ENCODE measurements around the gene ADD1.

GRCh38 chr4:2933566-2934076 is 90.0 kb downstream of the ADD1 start:
- TF ChIP-seq CTCF (IDR thresholded peaks at IDR 0.05): no peak
- TF ChIP-seq POLR2AphosphoS5 (IDR thresholded peaks at IDR 0.05): no peak
- no peak for TF ChIP-seq POLR2A (IDR thresholded peaks at IDR 0.05; ENCODE audit: low read depth)
- TF ChIP-seq EP300 (IDR thresholded peaks at IDR 0.05): no peak
